ENCODE data around the gene ADAMTS13.

Gene ADAMTS13

DNA sequence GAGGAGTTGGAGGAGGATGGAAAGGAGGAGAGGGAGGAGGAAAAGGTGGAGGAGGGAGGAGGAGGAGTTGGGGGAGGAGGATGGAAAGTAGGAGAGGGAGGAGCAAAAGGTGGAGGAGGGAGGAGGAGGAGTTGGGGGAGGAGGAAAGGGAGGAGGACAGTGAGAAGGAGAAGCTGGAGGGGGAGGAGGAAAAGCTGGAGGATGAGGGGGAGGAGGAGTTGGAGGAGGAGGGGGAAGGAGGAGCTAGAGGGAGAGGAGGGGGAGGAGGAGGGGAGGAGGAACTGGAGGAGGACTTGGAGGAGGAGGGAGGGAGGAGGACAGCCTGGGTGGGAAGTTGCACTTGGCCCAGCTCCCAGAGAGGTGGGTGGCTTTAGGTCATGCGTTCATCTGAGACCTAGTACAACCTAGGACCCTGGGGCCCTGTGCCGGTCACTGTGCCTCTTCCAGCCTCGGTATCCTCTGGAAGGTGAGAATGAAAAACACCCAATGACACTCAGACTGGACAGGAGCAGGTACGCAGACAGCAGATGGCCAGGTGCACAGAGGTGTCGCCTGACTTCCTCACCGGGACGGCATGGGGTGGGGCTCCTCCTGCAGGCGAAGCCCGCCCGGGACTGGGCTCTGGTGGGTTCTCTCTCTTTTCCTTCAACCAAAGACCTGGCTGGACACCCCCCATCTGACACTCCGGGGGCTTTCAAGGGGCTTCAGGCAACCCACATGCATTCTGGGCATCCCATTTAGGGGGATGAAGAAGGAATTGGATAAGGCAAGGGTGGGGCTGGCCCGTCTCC, 68.9 kb downstream of the ADAMTS13 start:
- DNase-seq (ENCODE audit: low spot score), result no peak

DNA sequence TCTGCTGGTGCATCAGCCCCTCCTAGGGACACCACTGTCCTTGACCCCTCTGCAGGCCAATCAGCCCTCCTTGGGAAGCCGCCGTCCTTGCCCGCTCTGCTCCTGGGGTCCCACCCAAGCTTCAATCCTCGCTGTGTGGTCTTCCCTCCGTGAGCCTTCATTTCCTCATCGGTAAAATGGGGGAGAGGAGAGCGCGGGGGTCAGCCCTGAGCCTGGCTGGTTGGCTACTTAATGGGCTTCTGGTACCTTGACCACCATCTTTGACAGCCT, 69.4 kb downstream of the ADAMTS13 start:
- DNase-seq (ENCODE audit: low spot score), result no peak

DNA sequence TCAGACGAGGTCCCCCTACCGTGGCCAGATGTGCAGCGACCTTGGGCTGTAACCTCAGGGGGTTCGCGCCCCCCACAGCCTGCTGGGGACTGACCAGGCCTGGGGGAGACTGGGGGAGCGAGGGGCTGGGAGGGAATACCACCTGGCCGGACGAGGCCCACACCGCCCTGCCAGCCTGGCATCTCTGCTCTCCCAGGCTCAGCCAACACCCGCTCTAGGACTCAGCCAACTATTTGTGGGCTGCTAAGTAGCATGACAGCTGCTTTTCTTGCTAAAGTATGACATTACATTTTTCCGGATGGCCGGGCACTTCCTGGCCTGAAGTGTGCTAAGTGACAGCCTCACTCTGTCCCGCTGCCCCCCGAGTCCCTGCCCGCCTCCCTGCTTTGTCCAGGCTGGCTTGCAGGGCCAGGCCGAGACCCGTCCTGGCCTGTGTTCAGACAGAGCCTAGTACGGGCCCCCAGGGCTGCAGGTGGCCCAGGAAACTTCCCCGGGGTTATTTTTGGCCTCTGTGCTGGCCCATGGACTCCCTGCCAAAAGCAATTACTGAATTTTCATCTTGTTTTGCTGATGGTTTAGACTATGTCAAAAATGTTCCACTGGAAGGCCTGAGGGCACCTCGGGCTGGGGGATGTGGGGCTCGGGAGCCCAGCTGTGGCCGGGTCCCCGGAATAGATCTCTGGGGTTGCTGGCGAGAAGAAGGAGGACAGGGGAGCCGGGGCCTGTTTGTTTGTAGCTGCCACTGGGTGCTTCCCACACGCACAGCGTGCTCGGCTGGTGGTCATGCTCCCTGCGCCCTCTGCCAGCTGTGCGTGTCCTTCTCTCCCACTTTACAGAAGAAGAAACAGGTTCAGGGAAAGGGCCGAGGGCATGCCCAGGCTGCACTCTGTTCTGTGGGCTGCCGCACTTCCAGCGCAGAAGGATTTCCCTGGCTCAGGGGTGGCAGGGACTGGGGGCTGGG, 70.2 kb downstream of the ADAMTS13 start:
- no peak for DNase-seq (ENCODE audit: low spot score)

DNA sequence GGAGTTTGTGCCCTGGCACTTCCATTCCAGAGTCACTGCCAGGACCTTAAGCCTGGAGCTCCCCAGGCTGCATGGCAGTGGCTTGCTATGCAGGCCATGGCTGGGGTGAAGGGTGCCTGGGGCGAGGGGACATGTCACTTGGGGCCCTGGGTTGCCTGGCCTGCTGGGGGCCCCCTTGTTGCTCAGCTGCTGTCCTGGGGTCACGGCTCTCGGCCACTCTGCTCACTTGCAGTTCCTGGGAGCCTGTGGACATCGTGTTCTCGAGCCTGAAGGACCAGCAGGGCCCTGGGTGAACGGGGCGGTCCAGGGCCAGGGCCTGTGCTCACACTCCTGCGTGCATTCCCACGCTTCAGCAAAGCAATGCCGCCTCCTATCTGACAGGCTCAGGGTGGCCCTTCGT, 71.3 kb downstream of the ADAMTS13 start:
- DNase-seq (ENCODE audit: low spot score), result no peak

DNA sequence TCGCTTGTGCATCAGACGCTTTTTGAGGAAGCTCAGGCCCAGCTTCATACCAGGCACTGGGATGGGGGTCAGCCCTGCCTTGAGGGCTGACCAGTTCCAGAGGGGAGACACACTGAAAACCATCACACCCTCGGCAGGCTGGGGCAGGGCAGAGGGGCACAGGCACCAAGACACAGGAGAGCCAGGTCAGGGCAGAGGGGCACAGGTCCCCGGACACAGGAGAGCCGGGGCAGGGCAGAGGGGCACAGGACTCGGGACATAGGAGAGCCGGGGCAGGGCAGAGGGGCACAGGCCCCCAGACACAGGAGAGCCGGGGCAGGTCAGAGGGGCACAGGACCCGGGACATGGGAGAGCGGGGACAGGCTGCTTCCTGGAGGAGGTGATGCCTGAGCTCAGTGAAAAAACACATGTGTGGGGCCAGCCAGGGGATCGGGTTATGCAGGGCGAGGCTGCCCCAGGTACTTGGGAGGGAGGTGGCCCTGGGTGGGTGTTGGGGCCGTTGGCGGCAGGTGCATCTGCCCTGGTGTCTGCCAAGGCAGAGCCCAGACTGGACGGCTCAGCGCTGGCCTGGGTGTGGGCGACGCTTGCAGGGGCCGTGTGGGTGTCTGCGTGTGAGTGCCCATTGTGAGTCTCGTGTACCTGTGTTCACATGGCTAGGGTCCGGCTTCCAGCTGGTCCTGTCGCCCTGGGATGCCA, 71.8 kb downstream of the ADAMTS13 start:
- no peak for DNase-seq (ENCODE audit: low spot score)

DNA sequence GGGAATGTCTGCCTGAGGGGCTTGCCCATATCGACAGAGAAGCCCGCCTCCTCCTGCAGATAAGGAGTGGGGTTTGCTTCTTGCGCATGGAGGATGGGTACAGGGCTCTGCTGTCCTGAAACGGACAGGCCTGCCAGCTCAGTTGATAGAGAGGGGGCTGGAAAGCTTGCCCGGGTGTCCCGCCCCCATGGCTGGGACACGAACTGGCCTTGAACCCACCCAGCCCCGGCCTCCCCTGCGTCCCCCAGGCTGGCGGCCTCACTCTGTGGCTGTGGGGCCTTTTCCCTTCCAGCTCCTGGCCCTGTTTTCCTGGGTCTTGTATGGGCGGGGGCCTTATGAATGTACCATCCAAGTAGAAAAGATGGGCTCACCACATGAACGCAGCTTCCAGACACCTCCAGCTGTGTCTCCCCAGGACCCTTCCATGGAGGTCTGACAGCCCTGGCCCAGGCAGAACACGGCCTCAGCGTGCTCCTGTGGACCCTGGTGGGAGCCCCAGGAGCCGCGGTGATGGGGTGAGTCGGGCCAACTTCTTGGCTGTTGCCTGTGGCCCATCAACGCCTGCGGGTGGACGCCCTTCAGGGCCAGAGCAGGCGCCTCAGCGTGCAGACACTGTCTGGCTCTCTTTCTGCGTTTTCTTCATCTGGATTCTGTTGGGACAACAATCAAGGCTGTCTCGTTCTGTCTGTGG, 72.6 kb downstream of the ADAMTS13 start:
- no peak for DNase-seq (ENCODE audit: low spot score)

DNA sequence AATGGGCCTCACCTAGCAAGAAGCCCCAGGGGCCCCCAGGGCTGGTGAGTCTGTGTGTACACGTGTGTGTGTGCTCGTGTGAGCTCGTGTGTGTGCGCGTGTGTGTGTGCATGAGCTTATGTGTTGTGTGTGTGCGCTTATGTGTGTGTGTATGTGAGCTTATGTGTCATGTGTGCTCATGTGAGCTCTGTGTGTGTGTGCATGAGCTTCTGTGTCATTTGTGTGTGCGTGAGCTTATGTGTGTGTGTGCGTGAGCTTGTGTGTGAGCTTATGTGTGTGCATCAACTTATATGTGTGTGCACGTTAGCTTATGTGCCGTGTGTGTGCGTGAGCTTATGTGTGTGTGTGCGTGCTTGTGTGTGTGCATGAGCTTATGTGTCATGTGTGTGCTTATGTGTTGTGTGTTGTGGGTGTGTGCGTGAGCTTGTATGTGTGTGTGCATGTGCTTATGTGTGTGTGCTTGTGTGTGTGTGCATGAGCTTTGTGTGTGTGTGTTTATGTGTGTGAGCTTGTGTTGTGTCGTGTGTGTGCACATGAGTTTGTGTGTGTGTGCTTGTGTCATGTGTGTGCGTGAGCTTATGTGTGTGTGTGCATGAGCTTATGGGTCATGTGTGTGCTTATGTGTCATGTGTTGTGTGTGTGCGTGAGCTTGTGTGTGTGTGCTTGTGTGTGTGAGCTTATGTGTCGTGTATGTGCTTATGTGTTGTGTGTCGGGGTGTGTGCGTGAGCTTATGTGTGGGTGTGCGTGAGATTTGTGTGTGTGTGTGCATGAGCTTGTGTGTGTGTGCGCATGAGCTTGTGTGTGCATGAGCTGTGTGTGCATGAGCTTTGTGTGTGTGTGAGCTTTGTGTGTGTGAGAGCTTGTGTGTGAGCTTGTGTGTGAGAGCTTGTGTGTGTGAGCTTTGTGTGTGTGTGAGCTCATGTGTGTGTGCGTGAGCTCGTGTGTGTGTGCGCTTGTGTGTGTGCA, 73.4 kb downstream of the ADAMTS13 start:
- DNase-seq (ENCODE audit: low spot score), result no peak

DNA sequence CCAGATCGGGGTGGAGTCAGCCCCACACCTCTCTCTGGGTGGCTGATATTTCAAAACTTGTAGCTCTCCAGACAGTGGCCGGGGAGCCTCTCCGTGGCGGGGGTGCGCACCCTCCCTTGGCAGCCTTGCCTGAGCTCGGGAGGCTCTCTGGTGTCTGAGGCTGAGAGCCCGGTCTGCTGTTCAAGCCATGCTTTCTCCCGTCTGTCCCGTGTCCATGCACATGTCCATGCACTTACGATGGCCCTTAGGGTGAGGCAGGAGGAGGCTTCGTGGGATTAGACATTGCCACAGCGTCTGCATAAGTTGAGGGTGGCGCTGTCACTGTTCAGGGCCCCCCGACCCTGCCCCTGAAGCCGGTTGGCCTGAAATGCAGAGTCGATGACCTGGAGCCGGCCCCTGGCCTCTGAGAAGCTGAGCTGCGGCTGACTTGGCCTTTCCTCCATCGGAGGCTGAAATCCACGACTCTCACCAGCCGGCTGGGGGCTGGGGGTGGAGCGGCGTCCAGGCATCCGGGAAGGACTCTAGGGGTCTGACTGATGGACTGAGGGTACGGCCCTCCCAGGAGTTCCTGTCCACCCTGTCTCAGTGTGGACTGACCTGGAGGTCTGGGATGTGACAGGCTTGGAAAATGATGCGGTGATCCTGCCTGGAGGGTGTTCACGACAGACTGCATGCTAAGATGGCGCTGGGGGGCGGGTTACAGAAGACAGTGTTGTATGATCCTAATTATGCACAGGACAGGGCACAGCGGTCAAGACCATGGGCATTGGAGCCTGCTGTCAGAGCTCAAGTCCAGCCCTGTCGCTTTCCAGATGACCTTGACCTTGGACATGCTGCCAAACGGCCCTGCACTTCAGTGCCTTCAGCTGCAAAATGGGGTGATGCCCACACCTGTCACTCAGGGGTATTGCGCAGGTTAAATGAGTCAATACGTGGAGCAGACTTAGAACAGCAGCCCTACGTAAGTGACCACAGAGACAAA, 75.0 kb downstream of the ADAMTS13 start:
- DNase-seq (ENCODE audit: low spot score), result no peak

DNA sequence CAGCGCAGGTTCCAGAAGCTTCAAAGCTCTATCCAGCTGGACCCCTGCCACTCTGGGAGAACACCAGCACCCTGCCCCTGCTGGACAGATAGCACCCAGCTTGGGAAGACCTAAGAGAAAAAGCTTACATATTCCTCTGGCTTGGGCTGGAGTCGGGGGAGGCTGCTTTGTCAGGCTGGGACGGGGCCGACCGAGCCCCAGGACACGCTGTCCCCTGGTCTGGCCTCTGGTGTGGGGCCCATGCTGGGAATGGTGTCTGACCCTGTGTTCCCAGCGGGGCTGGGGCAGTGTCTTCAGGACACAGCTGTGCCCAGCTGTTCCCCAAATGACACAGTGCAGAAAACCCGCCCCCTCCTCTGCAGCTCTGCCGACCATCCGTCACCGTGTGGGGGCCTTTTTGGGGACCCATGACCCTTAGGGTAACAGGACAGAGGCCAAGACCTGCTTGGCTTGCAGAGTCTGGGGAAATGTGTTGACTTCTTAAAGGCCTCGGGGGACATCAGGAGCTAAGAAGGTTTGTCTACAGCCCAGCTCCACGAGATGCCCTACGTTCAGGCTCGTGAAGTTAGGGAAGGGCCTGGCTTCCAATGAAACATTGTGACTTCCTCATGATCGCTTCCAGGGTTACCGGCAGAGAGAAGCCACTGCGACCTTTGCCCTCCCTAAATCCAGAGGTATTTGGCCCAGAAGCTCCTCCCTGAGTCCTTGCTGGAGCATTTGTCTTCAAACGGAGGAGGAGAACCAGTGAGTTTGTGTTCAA, 77.1 kb downstream of the ADAMTS13 start:
- no peak for DNase-seq (ENCODE audit: low spot score)

DNA sequence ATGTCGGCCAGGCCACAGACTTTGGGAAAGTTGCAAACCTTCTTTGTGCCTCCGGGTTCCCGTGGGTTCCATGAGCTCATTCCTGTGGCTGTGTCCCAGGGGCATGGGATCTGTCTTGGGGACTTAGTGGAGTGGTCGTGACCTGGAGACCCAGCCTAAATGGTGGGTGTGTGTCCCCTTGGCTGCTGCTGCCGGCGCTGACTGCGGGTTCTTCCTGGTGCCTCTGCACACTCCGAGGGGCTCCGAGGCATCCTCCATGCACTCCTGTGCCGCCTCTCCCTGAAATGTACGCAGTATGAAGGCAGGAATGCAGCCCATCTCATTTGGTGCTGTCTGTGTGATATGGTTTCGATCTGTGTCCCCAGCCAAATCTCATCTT, 77.7 kb downstream of the ADAMTS13 start:
- no peak for DNase-seq (ENCODE audit: low spot score)

DNA sequence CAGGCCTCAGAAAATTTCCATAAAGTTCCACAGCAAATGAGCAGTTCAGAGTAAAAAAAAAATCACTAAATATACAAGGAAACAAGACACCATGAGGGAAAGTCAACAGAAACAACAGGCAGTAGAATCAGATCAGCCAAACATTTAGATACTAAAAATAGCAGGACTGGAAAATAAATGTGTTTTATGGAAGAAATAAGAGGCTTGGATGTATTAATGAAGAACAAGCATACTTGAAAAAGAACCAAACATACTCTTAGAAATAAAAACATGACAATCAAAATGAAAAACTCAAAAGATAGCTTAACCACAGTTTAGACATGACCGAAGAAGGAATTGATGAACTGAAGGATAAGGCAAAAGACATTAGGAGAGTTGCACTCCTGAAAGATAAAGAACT, 79.9 kb downstream of the ADAMTS13 start:
- no peak for DNase-seq (ENCODE audit: low spot score)

DNA sequence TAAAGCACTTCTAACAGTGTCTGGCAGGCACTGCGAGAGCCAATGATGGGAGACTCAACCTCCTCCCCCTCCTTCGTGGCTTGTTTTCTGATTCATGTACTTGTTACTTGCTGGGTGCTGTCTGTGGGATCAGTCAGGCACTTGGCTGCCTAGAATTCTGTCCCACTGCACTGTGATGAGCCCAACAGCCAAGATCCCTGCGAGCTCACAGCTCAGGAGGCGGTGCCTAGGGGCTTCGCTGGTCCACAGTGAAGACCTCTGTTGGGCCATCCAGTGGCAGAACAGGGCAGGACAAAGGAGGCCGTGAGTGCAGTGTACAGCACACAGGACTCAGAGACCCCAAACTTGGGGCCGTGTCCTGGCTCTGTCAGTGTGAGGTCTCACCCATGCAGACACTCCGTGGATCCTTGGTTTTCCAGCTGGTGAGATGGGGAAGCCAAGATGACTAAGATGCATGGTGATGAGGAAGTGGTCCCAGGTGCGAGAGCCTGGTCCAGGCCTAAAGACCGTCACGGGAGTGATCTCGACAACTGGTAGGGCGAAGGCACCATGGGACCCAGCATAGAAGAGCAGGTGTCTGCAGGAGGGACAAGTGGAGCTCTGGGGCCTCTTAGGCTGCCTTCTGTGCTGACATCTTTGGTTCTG, 83.1 kb downstream of the ADAMTS13 start:
- no peak for DNase-seq (ENCODE audit: low spot score)

DNA sequence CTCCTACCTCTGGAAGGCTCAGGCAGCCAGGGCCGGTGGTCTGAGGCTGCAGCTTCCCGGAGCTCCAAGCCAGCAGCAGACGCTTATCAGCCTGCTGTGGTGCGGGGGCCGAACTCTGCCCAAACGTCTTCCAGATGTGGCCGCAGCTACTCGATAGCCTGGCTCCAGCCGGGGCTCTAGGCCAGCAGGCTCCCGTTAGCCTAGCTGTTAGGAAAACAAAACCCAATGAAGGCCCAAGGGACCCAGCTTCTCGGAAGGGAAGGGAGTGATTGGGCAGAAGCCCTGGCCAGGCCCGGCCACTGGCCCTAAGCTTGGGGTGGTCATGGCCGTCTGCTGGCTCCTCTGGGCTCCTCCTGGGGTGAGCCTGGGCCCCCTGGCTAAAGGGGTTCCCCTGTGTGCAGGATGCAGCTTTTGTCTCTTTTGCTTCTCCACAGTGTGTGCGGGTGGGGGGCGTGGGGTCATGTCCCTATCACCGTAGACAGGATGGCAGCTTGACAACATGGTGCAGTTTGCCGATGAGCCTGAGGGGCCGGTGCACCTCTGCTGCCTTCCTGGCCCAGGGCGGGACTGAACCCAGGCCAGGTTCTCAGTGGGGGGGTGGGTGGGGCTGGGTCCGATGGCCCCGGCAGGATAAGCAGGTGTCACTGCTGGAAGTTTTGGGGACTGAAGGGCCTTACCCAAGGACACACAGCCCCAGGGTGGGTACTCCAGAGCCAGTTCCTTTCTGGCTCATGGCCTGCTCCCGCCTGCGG, 83.9 kb downstream of the ADAMTS13 start:
- no peak for DNase-seq (ENCODE audit: low spot score)

DNA sequence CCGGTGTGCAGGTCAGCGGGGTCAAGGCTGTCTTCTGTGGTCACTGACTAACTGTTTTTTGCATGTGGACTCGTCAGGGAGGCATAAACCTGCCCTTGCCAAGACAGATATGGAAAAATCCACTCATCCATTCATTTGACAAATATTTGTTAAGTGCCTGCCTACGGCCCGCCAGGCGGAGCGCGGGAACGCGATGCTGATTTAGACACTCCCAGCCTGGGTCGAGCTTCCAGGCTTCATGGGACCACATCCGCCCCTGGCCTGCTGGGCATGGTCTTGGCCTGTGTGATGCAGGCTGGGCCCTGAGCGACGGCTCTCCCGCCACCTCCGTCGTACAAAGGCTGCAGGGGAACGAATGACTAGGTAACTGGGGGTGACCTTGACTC, 84.5 kb downstream of the ADAMTS13 start:
- DNase-seq (ENCODE audit: low spot score), result peak; percentile 14

DNA sequence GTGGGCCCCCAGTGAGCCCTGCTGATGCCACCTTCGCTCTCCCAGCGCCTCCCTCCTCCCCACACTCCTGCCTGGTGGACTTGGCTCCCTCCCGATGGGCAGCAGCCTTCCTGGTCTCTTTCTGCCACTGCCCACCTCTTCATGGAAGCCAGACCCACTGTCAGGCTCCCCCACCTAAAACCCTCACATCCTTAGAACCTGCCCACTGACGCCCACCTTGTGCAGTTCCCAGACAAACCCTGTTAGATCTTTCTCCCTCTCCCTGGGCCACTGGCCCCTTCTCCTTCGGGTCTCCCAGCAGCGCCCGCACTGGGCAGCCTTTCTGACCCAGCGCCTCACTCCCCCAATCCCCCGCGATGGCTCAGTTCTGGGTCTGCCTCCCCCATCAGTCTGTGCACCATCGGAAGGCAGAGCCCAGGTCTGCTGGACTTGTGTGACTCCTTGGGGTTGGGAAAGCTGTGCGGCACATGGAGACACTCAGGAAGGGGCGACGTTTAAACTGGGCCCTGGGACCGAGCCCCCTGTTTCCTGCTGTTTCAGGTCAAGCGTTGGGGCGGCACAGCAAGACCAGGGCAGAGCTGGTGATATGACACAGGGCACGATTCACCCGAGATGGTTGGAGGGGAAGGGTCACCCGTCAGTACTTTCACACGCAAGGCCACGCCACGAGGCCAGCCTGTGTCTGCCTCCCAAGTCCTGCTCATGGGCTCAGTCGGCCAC, 85.2 kb downstream of the ADAMTS13 start:
- DNase-seq (ENCODE audit: low spot score), result no peak

DNA sequence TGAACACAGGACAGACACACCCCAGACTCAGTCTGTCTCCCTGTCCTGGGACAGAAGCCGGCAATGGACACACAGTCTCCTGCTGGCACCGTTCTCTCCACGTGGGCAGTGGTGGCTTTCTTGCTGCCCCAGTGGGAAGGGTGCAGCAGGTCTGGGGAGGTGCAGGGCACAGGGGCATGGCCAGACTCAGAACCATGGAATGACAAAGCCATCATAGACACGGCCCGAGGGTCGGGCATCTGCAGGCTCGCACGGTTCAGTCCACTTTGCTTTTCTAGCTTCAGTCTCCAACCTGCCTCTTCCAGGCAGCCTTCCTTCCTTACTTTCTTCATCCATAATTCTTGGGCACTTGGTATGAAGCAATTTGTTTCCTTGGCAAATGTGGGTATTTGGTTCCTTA, 85.9 kb downstream of the ADAMTS13 start:
- DNase-seq (ENCODE audit: low spot score), result no peak

Data from LoVo (cell line).